Measurements from ENCODE around the gene PLB1.
A peak's percentile ranks its signal among the peaks of the same experiment; 100 is the strongest.
"Not testable (repeated sequence)": the region's sequence is repeated elsewhere in the genome, so short reads cannot be mapped to it uniquely, and the experiment has no call there.

The PLB1 gene

DNA sequence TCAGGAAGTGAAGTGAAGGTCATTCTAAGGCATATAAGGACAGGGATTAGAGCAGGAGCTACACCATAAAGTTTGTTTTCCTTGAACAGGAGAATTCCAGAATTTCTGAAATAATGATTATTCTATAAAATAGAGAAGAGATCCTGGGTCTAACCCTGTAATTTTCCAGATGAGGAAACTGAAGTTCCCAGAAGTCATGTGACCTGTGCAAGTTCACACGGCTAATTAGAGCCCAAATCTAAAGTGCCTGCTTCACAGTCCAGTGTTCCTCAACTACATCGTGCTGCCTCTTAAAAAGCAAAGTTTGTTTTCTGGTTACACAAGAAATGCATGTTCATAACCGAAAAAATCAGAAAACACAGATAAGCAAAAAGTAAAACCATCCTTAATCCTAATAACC, 34.9 kb downstream of the PLB1 start:
- no peak for DNase-seq (ENCODE audit: low read depth, low spot score)

DNA sequence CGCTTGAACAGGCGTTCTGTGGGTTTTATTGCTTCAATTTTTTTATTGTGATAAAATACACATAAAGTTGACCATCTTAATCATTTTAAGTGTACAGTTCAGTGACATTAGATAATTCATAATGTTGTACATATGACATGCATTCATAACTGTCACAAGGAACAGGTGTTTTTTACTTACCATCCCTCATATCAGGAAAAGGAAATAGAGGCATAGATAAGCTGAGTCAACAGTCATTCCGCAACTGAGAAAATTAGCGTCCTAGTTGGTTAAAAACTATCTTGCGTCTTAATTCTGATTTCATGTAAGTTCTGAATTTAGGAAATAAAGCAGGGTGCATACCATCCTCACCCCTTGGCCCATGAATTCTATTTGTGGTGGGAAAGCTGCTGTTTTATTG, 36.5 kb downstream of the PLB1 start:
- DNase-seq (ENCODE audit: low read depth, low spot score) = no peak

GRCh38 chr2:28533044-28533680, 37.3 kb downstream of the PLB1 start:
- no peak for DNase-seq (ENCODE audit: low read depth, low spot score)

- DNase-seq (ENCODE audit: low read depth, low spot score) = no peak
Measured at GRCh38 chr2:28534817-28535216, 39.0 kb downstream of the PLB1 start.

GRCh38 chr2:28538134-28538533, 42.3 kb downstream of the PLB1 start:
- DNase-seq (ENCODE audit: low read depth, low spot score) = no peak

DNA sequence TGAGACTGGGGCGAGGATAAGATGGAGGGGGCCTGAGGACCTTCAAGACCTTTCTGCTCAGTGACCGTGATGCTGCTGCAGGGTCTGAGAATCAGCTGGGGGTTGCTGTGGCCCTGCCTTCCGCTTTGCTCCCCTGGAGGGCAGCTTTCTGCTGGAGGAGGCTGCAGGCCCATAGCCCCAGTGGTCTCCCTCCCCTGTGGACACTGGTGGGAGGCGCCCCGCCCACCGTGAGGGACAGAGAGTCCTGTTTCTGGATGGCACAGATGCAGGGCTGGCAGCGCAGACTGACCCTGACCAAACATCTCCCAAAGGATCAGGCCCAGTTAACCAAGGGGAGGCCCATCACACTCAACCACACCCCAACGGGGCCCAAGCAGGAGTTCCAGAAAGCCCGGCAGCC, 42.8 kb downstream of the PLB1 start:
- no peak for DNase-seq (ENCODE audit: low read depth, low spot score)

DNA sequence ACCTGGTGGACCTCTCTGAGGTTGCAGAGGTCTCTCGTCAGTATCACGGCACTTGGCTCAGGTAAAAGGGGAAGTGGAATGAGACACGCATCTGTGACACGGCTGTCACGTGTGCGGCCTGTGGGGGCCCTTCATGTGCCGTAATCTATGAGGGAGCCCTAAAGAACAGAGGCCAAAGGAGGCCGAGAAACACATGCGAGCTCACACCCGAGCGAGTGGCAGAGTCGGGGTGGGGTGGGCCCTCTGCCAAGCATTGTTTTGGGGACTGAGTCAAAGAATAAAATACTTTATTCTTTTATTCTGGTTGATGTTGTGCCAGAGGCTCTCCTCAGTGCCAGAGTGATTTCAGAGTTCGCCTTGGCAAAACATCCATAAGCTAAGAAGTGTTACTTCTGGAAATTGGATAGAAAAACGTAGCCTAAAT, 43.3 kb downstream of the PLB1 start:
- DNase-seq (ENCODE audit: low read depth, low spot score) = no peak

- DNase-seq (ENCODE audit: low read depth, low spot score) = no peak
Measured at GRCh38 chr2:28543316-28544035, 47.6 kb downstream of the PLB1 start.

GRCh38 chr2:28544036-28544346, 48.1 kb downstream of the PLB1 start:
- no peak for DNase-seq (ENCODE audit: low read depth, low spot score)

GRCh38 chr2:28544405-28544921, 48.6 kb downstream of the PLB1 start:
- DNase-seq (ENCODE audit: low read depth, low spot score) = no peak

DNA sequence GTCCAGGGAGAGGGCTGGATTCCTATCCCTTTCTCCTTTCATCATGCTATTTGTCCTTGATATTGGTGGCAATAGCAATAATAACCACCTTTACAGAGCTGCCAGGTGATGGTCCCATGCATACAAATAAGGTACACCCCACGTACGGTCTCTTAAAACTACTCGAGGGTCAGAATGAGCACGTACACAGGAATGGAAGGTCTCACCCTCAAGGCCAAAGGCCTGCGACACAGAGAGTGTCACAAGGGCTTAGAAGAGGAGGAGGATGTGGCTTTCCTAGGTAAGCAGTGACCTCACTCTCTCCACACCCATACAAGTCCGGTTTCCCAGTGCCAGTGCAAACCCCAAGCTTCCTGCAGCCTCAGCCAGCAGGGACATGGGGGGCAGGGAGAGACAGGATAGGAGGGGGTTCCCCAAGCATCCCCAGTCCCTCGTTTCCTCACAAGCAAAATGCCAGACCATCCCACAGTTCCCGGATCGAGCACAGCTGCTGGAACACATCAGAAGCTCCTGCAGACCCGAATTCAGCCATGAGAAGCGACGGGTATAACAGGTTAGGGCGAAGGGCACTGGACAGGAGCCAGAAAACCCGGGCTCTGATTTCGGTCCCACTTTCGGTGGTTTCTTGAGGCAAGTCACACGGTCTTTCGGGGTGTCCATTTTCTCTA, 49.2 kb downstream of the PLB1 start:
- DNase-seq (ENCODE audit: low read depth, low spot score) = no peak

- no peak for DNase-seq (ENCODE audit: low read depth, low spot score)
Measured at GRCh38 chr2:28545590-28546200, 49.8 kb downstream of the PLB1 start.

GRCh38 chr2:28546242-28546641, 50.4 kb downstream of the PLB1 start:
- DNase-seq (ENCODE audit: low read depth, low spot score) = no peak

- DNase-seq (ENCODE audit: low read depth, low spot score) = no peak
Measured at GRCh38 chr2:28547223-28547860, 51.5 kb downstream of the PLB1 start.

GRCh38 chr2:28547906-28548600, 52.2 kb downstream of the PLB1 start:
- no peak for DNase-seq (ENCODE audit: low read depth, low spot score)

GRCh38 chr2:28550345-28550744, 54.5 kb downstream of the PLB1 start:
- DNase-seq (ENCODE audit: low read depth, low spot score) = not testable (repeated sequence)

DNA sequence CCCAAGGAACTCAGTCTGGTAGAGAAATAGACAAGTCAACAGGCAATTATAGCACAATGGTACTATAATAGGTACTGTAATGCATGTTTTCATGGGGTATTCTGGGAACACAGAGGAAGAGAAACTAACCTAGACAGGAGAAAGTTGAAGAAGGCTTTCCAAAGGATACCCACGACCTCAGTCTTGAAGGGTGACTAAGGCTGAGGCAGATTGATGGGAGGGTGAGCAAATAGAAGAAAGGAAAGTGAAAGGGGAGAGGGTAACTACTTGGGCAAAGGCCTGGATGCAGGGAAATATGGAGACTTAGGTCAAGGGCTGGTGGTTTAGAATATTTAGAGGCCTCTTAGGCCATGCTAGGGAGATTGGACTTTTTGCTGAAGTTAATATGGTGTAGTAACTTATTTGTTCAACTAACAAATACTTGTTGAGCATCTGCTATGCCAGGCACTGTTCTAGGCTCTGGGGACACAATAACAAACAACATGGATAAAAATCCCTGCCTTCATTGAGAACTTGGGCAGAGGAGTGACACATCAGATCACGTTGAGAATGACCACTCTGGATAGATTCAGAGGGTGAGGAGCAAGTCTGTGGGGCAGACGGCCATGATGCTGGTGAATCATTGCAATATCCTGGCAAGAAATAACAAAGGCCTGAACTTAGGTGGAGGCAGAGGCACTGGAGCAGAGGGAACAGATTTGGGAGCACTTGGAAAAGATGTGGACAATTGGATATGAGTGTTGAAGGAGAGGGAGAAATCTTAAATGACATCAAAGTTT, 56.4 kb downstream of the PLB1 start:
- peak; percentile 44 for DNase-seq (ENCODE audit: low read depth, low spot score)

- no peak for DNase-seq (ENCODE audit: low read depth, low spot score)
Measured at GRCh38 chr2:28556303-28556702, 60.4 kb downstream of the PLB1 start.

DNA sequence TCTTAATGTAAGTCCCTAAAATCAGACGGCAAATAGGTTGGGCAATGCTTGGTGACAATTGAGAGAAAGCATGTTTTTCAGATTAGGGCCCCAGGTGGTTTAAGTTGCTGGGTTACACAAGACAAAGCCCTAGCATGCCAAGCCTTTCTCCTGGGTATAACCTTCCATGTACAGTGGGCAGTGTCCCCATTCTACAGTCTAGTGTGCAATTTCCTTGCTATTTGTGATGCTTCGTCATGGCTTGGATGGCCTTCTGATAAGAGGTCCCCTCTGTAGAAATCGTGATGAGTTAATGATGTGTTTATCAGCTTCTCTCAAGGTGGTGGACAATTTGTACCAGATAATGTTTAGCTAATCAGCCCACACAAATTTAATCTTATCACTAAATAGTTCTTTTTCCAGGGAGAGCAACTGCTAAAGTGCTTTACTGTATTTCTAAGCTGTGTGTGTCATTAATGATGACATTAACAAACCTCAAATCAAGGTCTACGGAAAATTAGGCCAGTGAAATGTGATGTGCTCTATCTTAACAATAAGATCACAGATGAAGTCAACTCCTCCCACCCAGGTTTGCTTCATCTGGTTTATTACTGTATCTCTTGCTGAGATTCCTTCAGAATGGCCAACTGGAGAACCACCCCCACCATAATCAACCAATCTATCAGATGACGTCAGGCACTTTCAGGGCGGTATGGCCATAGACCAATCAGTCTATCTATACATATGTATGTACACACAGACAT, 61.7 kb downstream of the PLB1 start:
- no peak for DNase-seq (ENCODE audit: low read depth, low spot score)

All from astrocyte of the hippocampus (primary cell).